ENCODE measurements around the gene TMEM229B.

TMEM229B gene

GRCh38 chr14:67486890-67487289 is 1.6 kb downstream of the TMEM229B start:
- no peak overlapping the region for H3K27ac ChIP-seq
- TF ChIP-seq ZFX (IDR thresholded peaks at IDR 0.05; ENCODE audit: borderline replicate concordance) = no peak

DNA sequence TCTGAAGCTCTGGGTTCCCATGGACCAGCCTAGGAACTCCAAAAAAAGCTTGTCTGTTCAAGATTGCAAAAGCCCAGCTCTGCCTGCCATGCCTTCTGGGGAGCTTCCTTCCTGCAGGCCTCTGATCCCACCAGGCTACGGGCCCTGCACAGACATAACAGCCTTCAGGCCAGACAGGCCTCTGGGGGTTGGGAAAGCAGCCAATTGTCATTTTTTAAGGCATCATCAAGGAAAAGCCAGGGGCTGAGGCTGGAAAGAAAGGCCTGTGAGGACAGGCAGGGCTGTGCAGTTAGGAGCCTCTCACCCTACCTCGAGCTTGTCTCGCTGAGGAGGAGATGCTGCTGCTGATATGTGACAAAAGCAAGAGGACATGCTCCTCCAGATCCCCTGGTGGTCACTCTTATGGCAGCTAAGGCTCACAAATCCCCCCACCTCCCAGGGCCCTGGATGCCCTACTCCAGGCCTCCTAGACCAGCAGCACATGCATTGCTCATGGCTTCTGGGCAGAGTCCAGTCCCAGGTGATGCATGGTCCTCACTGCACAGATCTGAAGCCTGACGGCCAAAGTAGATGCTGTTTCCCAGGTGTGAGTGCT is 2.9 kb downstream of the TMEM229B start:
- no peak overlapping the region for H3K27ac ChIP-seq
- TF ChIP-seq CTCF (IDR thresholded peaks at IDR 0.05) = no peak
- TF ChIP-seq ZFX (IDR thresholded peaks at IDR 0.05; ENCODE audit: borderline replicate concordance) = no peak

GRCh38 chr14:67483579-67484285 is 4.8 kb downstream of the TMEM229B start:
- no peak overlapping the region for H3K27ac ChIP-seq
- no peak for TF ChIP-seq ZFX (IDR thresholded peaks at IDR 0.05; ENCODE audit: borderline replicate concordance)
- TF ChIP-seq CTCF (IDR thresholded peaks at IDR 0.05) = no peak

DNA sequence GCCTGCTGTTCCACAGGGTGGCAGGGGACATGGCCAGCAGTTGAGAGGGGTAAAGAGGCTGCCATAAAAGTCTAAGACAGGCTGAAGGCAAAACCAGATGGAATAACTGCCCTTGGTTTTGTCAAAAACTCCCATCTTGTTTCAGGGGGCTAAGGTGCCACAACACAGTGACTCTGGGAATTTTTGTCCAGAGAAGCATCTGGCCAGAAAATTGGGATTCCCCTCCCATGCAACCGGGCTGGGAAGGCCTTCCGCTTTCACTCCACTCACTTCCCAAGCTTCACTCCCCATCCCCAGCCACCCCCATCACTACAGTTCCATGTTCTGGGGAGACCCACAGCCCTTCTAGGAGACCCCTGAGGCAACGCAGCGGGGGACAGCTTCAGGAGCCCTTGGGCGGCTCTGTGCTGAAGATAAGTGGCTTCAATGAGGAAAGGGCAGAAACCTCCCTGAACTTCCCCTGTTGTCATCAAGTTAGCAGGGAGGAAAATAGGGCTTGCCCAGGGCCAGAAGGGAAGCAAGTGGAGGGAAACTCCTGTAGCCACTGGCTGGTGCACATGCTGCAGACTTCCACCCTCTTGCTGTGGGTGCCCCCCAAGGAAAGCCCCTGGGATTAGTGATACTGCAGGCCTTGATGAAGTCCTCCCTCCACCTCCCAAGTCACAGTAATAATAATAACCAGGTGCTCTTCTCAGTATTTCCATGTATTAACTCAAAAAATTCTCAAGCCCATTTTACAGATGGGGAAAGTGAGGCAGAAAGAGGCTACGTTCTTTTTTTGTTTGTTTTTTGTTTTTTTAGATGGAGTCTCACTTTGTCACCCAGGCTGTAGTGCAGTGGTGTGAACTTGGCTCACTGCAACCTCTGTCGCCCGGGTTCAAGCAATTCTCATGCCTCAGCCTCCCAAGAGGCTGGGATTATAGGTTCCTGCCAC is 6.0 kb downstream of the TMEM229B start:
- TF ChIP-seq CTCF (IDR thresholded peaks at IDR 0.05) (no peak), ZFX (IDR thresholded peaks at IDR 0.05; ENCODE audit: borderline replicate concordance) (no peak)
- H3K27ac ChIP-seq = no peak overlapping the region

- TF ChIP-seq CTCF (IDR thresholded peaks at IDR 0.05) (no peak), ZFX (IDR thresholded peaks at IDR 0.05; ENCODE audit: borderline replicate concordance) (no peak)
- H3K27ac ChIP-seq = no peak overlapping the region
Measured at GRCh38 chr14:67480011-67480410, 8.5 kb downstream of the TMEM229B start.

GRCh38 chr14:67478800-67479084 is 9.8 kb downstream of the TMEM229B start:
- TF ChIP-seq ZFX (IDR thresholded peaks at IDR 0.05; ENCODE audit: borderline replicate concordance) (no peak), CTCF (IDR thresholded peaks at IDR 0.05) (no peak)
- no peak overlapping the region for H3K27ac ChIP-seq

DNA sequence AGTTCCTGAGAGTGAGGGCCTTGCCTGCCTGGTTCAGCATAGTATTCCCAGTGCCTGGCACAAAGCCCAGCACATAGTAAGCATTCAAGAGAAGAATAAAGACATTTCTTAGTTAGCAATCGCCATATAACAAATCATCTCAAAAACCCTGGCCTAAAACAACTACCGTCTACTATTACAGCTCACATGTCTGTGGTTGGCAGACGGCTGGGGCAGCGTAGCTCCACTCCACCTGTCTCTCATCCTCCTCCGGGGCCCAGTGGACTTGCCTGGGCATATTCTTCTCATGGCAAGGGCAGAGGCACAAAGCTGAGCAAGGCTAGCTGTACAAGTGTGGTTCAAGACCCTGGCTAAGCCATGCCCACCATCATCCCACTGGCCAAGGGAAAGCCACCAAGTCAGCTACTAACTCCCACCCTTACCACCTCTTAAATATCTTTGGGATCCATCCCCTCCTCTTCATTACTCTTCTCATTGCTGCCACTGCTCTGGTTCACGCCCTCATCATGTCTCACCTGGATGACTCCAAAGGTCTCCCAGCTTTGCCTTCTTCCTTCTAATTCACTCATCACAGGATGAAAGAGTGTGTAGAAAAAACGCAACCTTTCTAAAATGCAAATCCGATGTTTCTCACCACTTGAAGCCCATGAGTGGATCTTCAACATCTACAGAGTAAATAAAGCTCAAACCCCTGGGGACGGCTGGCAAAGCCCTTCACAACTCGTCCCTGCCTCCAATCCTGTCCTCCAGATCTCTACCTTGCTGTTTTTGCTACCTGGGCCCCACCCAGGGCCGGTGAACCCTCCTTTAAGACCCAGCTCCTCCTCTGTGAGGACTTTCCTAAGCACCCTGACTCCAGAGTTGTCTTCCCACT is 10.4 kb downstream of the TMEM229B start:
- TF ChIP-seq ZFX (IDR thresholded peaks at IDR 0.05; ENCODE audit: borderline replicate concordance) (no peak), CTCF (IDR thresholded peaks at IDR 0.05) (no peak)

More for the DNA sequence above, 10.4 kb downstream of the TMEM229B start:
- H3K27ac ChIP-seq = no peak overlapping the region

Data from 22Rv1 (cell line).